Measurements from ENCODE around the gene CA5B. TPM values are rescaled to one million over a fixed set of nuclear protein-coding genes. Genes with fewer than 3 reads are reported as not detected.

Gene CA5B
- total RNA-seq, 1 experiment from 2014 or later: 12.1 TPM

- Histone ChIP-seq H3K27me3 (ENCODE audit: insufficient read depth, low read depth) (no peaks in the 10 kb centered on the region), H3K9me3 (ENCODE audit: insufficient read depth, low read depth) (no peaks in the 10 kb centered on the region), H3K27ac (no peak overlapping the region), H3K79me2 (ENCODE audit: low read depth) (no peaks in the 10 kb centered on the region), H3K4me2 (no peak overlapping the region), H4K20me1 (ENCODE audit: insufficient read depth) (no peaks in the 10 kb centered on the region), H3F3A (ENCODE audit: insufficient read depth, low read depth) (peaks cover 2% of the 10 kb centered on the region; the same call in 1 of the 2 replicates), H2AFZ (no peak overlapping the region), H3K4me1 (replicated peaks; ENCODE audit: insufficient read depth) (no peaks in the 10 kb centered on the region), H3K4me3 (no peak overlapping the region), H3K36me3 (ENCODE audit: low read depth) (no peaks in the 10 kb centered on the region), H3K9me2 (ENCODE audit: insufficient read depth) (no peaks in the 10 kb centered on the region)
- ChIA-PET CTCF (interaction anchor here (0.7 kb wide), 1 partner anchor 230 kb away, joined by 4 read pairs; no protein-coding TSS in a partner anchor), POLR2A (ENCODE audit: unreplicated experiment) (no interaction called here)
- no TSS peak for BruUV-seq (replicated peaks)
- no peak for DNase-seq
- TF ChIP-seq EZH2 (IDR thresholded peaks at IDR 0.05; ENCODE audit: low read depth): no peak
- TF ChIP-seq CTCF (conservative IDR thresholded peaks at IDR 0.05): no peak
- intact Hi-C loops (cut with micrococcal nuclease; ENCODE audit: unreplicated experiment): no loop called here
Observed at GRCh38 chrX:15797707-15798106, 59.6 kb downstream of the CA5B start.

GRCh38 chrX:15804563-15804962 is 66.5 kb downstream of the CA5B start:
- Histone ChIP-seq H3K27me3 (ENCODE audit: insufficient read depth, low read depth) (no peaks in the 10 kb centered on the region), H3K4me3 (no peak overlapping the region), H3K9me2 (ENCODE audit: insufficient read depth) (no peaks in the 10 kb centered on the region), H3K4me1 (replicated peaks; ENCODE audit: insufficient read depth) (no peaks in the 10 kb centered on the region), H4K20me1 (ENCODE audit: insufficient read depth) (no peaks in the 10 kb centered on the region), H3K4me2 (no peak overlapping the region), H3K79me2 (ENCODE audit: low read depth) (no peaks in the 10 kb centered on the region), H3K27ac (no peak overlapping the region), H2AFZ (no peak overlapping the region), H3K9me3 (ENCODE audit: insufficient read depth, low read depth) (no peaks in the 10 kb centered on the region), H3F3A (ENCODE audit: insufficient read depth, low read depth) (no peaks in the 10 kb centered on the region), H3K36me3 (ENCODE audit: low read depth) (no peaks in the 10 kb centered on the region)
- DNase-seq: no peak
- ChIA-PET CTCF (no interaction called here), POLR2A (ENCODE audit: unreplicated experiment) (no interaction called here)
- intact Hi-C loops (cut with micrococcal nuclease; ENCODE audit: unreplicated experiment): no loop called here
- TF ChIP-seq CTCF (conservative IDR thresholded peaks at IDR 0.05) (no peak), EZH2 (IDR thresholded peaks at IDR 0.05; ENCODE audit: low read depth) (no peak)
- BruUV-seq (replicated peaks): no TSS peak

GRCh38 chrX:15808254-15808653 is 70.2 kb downstream of the CA5B start:
- TF ChIP-seq EZH2 (IDR thresholded peaks at IDR 0.05; ENCODE audit: low read depth): no peak
- TF ChIP-seq CTCF (conservative IDR thresholded peaks at IDR 0.05): no peak
- intact Hi-C loops (cut with micrococcal nuclease; ENCODE audit: unreplicated experiment): no loop called here
- H4K20me1 ChIP-seq (ENCODE audit: insufficient read depth): no peaks in the 10 kb centered on the region
- ChIA-PET CTCF (interaction anchor here (0.6 kb wide), 1 partner anchor 9 kb away, joined by 7 read pairs; no protein-coding TSS in a partner anchor), POLR2A (ENCODE audit: unreplicated experiment) (interaction anchor here (0.6 kb wide), 1 partner anchor 109 kb away, joined by 3 read pairs; no protein-coding TSS in a partner anchor)
- H3K9me2 ChIP-seq (ENCODE audit: insufficient read depth): no peaks in the 10 kb centered on the region
- no peak for DNase-seq
- H3K9me3 ChIP-seq (ENCODE audit: insufficient read depth, low read depth): no peaks in the 10 kb centered on the region
- no TSS peak for BruUV-seq (replicated peaks)
- no peak overlapping the region for H2AFZ ChIP-seq
- H3F3A ChIP-seq (ENCODE audit: insufficient read depth, low read depth): no peaks in the 10 kb centered on the region
- no peaks in the 10 kb centered on the region; the same call in 1 of the 2 replicates for H3K36me3 ChIP-seq (ENCODE audit: low read depth)
- no peak overlapping the region for H3K4me3 ChIP-seq
- no peaks in the 10 kb centered on the region for H3K4me1 ChIP-seq (replicated peaks; ENCODE audit: insufficient read depth)
- H3K27me3 ChIP-seq (ENCODE audit: insufficient read depth, low read depth): no peaks in the 10 kb centered on the region
- no peak overlapping the region for H3K4me2 ChIP-seq
- no peak overlapping the region for H3K27ac ChIP-seq
- no peaks in the 10 kb centered on the region for H3K79me2 ChIP-seq (ENCODE audit: low read depth)

Data from PC-9 (cell line).